ENCODE data around the gene ISG20. TPM values are rescaled to one million over a fixed set of nuclear protein-coding genes. Genes with fewer than 3 reads are reported as not detected.

The ISG20 gene
- total and polyA plus RNA-seq, 2 of the 8 experiments (the other 6 are each of a cell fraction or from before 2014, with no cell fraction given) = 2.9 to 5.2 TPM

- ChIA-PET CTCF (ENCODE audit: partially characterized antibody) (interaction anchor here (1.2 to 1.3 kb wide), 2 partner anchors 37 to 139 kb away, joined by 3 to 4 read pairs; no protein-coding TSS in a partner anchor), POLR2A (ENCODE audit: partially characterized antibody) (no interaction called here)
- Histone ChIP-seq H3K56ac (replicated peaks; ENCODE audit: insufficient read length, low read depth, low read length) (no peak overlapping the region), H4K20me1 (replicated peaks in 1 of 2; ENCODE audit: control insufficient read depth in 1 of 2, insufficient read depth in 2 of 2, low read length in 2 of 2) (no peaks in the 10 kb centered on the region), H2AFZ (ENCODE audit: low read length) (no peak overlapping the region), H3K23me2 (ENCODE audit: low read depth, low read length) (no peaks in the 10 kb centered on the region), H3K14ac (ENCODE audit: insufficient read length) (no peak overlapping the region), H3K18ac (ENCODE audit: extremely low read depth, low read length) (no peak overlapping the region), H4K91ac (replicated peaks; ENCODE audit: insufficient read length, low read length) (no peak overlapping the region), H2AK5ac (ENCODE audit: low read depth, low read length) (no peak overlapping the region), H3K9ac (replicated peaks in 1 of 4; ENCODE audit: extremely low read depth in 1 of 4, low read depth in 3 of 4, low read length in 3 of 4) (no peak overlapping the region), H3K4me1 (replicated peaks in 1 of 4; ENCODE audit: control insufficient read depth in 3 of 4, insufficient read depth in 4 of 4, low read length in 3 of 4) (no peaks in the 10 kb centered on the region), H4K5ac (ENCODE audit: insufficient read length, low read depth, low read length) (no peak overlapping the region), H3K79me1 (ENCODE audit: low read depth, low read length) (no peaks in the 10 kb centered on the region), H3K4me3 (ENCODE audit: extremely low read depth in 1 of 4, insufficient read depth in 2 of 4, low read depth in 3 of 4, low read length in 4 of 4) (no peak overlapping the region), H3K4ac (replicated peaks; ENCODE audit: insufficient read length, low read depth, low read length) (no peak overlapping the region), H3K27me3 (replicated peaks in 1 of 4; ENCODE audit: control insufficient read depth in 3 of 4, extremely low read depth in 1 of 4, insufficient read depth in 3 of 4, low read length in 3 of 4) (no peaks in the 10 kb centered on the region; a peak in 1 of 7 replicates), H4K8ac (ENCODE audit: extremely low read depth, insufficient read depth, low read length) (no peak overlapping the region), H3K4me2 (ENCODE audit: insufficient read depth in 1 of 2, low read depth in 2 of 2, low read length in 2 of 2) (no peak overlapping the region), H2BK12ac (ENCODE audit: low read depth, low read length) (no peak overlapping the region), H2BK20ac (ENCODE audit: low read length) (no peak overlapping the region), H3K9me3 (ENCODE audit: insufficient read depth in 2 of 2, low read depth in 1 of 2, low read length in 1 of 2) (no peaks in the 10 kb centered on the region), H3K36me3 (ENCODE audit: control insufficient read depth in 2 of 4, insufficient read depth in 4 of 4, low read length in 3 of 4) (no peaks in the 10 kb centered on the region), H2BK120ac (replicated peaks; ENCODE audit: low read depth, low read length) (no peak overlapping the region), H2BK5ac (ENCODE audit: low read depth, low read length) (no peak overlapping the region), H3K23ac (ENCODE audit: insufficient read length) (no peak overlapping the region), H2BK15ac (ENCODE audit: low read length) (no peak overlapping the region), H3K79me2 (ENCODE audit: control insufficient read depth in 1 of 2, insufficient read depth in 2 of 2, low read length in 2 of 2) (no peaks in the 10 kb centered on the region), H3K27ac (ENCODE audit: low read depth, low read length) (no peak overlapping the region)
- TF ChIP-seq SIN3A (conservative IDR thresholded peaks at IDR 0.05 in 1 of 2, IDR thresholded peaks at IDR 0.05 in 1 of 2; ENCODE audit: low read depth in 1 of 2, low read length in 2 of 2) = no peak
- no peak for TF ChIP-seq ASH2L (IDR thresholded peaks at IDR 0.05; ENCODE audit: low read length)
- no peak for TF ChIP-seq ZNF274 (IDR thresholded peaks at IDR 0.05; ENCODE audit: borderline replicate concordance, extremely low read depth, low read length)
- no peak for TF ChIP-seq SIX5 (IDR thresholded peaks at IDR 0.05; ENCODE audit: low read depth, low read length)
- no peak for TF ChIP-seq BACH1 (IDR thresholded peaks at IDR 0.05; ENCODE audit: low read length)
- TF ChIP-seq POLR2A (IDR thresholded peaks at IDR 0.05; ENCODE audit: control extremely low read depth in 1 of 2, low read depth in 2 of 2, low read length in 2 of 2) = no peak
- no peak for TF ChIP-seq CBX8 (IDR thresholded peaks at IDR 0.05; ENCODE audit: borderline replicate concordance, low read depth, low read length)
- no peak for TF ChIP-seq TAF7 (optimal IDR thresholded peaks at IDR 0.05; ENCODE audit: borderline replicate concordance, low read depth, low read length)
- TF ChIP-seq BRCA1 (IDR thresholded peaks at IDR 0.05; ENCODE audit: low read depth, low read length) = no peak
- TF ChIP-seq CHD1 (IDR thresholded peaks at IDR 0.05; ENCODE audit: low read depth, low read length) = no peak
- TF ChIP-seq FOSL1 (IDR thresholded peaks at IDR 0.05; ENCODE audit: insufficient read depth, low read depth, low read length) = no peak
- no peak for TF ChIP-seq POU5F1 (IDR thresholded peaks at IDR 0.05; ENCODE audit: low read depth, low read length)
- TF ChIP-seq, protein P1, sequence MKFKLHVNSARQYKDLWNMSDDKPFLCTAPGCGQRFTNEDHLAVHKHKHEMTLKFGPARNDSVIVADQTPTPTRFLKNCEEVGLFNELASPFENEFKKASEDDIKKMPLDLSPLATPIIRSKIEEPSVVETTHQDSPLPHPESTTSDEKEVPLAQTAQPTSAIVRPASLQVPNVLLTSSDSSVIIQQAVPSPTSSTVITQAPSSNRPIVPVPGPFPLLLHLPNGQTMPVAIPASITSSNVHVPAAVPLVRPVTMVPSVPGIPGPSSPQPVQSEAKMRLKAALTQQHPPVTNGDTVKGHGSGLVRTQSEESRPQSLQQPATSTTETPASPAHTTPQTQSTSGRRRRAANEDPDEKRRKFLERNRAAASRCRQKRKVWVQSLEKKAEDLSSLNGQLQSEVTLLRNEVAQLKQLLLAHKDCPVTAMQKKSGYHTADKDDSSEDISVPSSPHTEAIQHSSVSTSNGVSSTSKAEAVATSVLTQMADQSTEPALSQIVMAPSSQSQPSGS (IDR thresholded peaks at IDR 0.05; ENCODE audit: low read length) = no peak
- no peak for TF ChIP-seq EGR1 (IDR thresholded peaks at IDR 0.05; ENCODE audit: borderline replicate concordance, low read depth, low read length)
- WGBS, 2 experiments (ENCODE audit: extremely low coverage in 1 of 2, insufficient coverage in 1 of 2, insufficient read length in 1 of 2, insufficient replicate concordance in 2 of 2, low coverage in 1 of 2, low lambda C conversion rate in 2 of 2, missing lambda C conversion rate in 1 of 2) = 95% methylated on average over 8 of the region's 8 CpGs; no CpG with 5 or more reads in 1 of the 2 experiments
- DNase-seq (ENCODE audit: low read depth in 1 of 2, low spot score in 2 of 2) = no peak
- no peak for FAIRE-seq
Measured at GRCh38 chr15:88695101-88695500, 56.3 kb downstream of the ISG20 start.
